Uterus (tissue), 4 donors: ENCODE measurements around the gene SLCO3A1. TPM values are rescaled to one million over a fixed set of nuclear protein-coding genes. Genes with fewer than 3 reads are reported as not detected.

Source experiments
- DNase-seq, 2 donors: peaks; one replicate each; pipeline ENCODE4 v3.0.0-alpha.2; 2019 to 2020
- H3K27ac ChIP-seq, 2 donors: fragments of 200-600 bp; sonication (generic); 1 replicate in 1 of 2; 2 replicates in 1 of 2; pipeline ENCODE4 v1.5.1; 2016 to 2018
- H3K27me3 ChIP-seq, 2 donors: fragments of 200-600 bp; sonication (generic); one replicate each; pipeline ENCODE4 v1.5.1; 2018 to 2019; ENCODE audit warnings: control low read depth in 1 of 2
- H3K36me3 ChIP-seq, 2 donors: fragments of 200-600 bp; sonication (generic); one replicate each; pipeline ENCODE4 v1.5.1; 2019; ENCODE audit warnings: control low read depth in 1 of 2
- H3K4me1 ChIP-seq, 2 donors: fragments of 200-600 bp; sonication (generic); one replicate each; pipeline ENCODE4 v1.5.1; 2018 to 2019; ENCODE audit warnings: control low read depth in 1 of 2
- H3K4me3 ChIP-seq, 2 donors: fragments of 200-600 bp; sonication (generic); 1 replicate in 1 of 2; 2 replicates in 1 of 2; pipeline ENCODE4 v1.5.1; 2018 to 2019; ENCODE audit warnings: mild to moderate bottlenecking in 1 of 2
- H3K9me3 ChIP-seq, 2 donors: fragments of 200-600 bp; sonication (generic); one replicate each; pipeline ENCODE4 v1.5.1; 2019; ENCODE audit warnings: control low read depth in 1 of 2
- POLR2A ChIP-seq, 2 donors: fragments of 450-650 bp; IDR thresholded peaks; one replicate each; pipeline ENCODE4 v1.6.1; 2016; ENCODE audit warnings: antibody characterized with exemption in 2 of 2, mild to moderate bottlenecking in 1 of 2, moderate library complexity in 1 of 2
- intact Hi-C: fragments of 100-400 bp; cut with DNase I; formaldehyde crosslinking; loops from one replicate; pipeline ENCODE4 v1.15.1; 2023; ENCODE audit warnings: low total_unique reads
- total RNA-seq, 4 donors: library from RNA; depleted of rRNA in 3 of 4; stranded (reverse); fragments of >200 nt in 3 of 4; gene quantifications; one replicate each; pipeline versions ENCODE4 v1.1.0 to v1.2.4, GENCODE V29; 2014 to 2023
- TF ChIP-seq, protein P1 (sequence below), 4 experiments: fragments of 200-600 bp in 2 of 4; fragments of 450-650 bp in 2 of 4; sonication (generic) in 2 of 4; IDR thresholded peaks; one replicate each; pipeline ENCODE4 v1.5.1; 2016 to 2019; ENCODE audit warnings: antibody characterized with exemption in 4 of 4, mild to moderate bottlenecking in 2 of 4, moderate library complexity in 1 of 4
- donor health status: DM: yes; HTN: yes; CAD: no.

Gene SLCO3A1
- total RNA-seq, 4 donors from 2014 or later = 4.4 to 26.1 (median 9.5) TPM

DNA sequence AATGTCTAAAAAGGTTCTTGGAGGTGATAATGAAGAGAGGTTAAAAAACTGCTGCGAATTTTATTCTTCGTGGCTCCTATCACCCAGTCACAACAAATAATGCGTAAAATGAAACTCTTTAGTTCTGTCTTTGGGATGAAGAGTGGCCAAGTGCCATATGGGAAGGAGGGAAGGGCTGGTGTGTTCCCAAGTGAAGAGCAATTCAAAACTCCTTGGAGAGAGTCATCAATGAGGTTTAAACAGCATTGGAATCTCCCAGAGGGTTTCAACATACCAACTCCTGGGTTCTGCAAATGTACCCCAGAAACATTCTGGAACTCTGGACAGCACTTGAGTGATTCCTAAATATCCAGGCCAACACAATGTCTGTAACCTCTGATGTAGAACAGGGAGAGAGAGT, 45.3 kb downstream of the SLCO3A1 start:
- peaks cover 4 to 10% of the 10 kb centered on the region in 2 donors for H3K9me3 ChIP-seq
- no peak overlapping the region for H3K27ac ChIP-seq
- no peak for DNase-seq
- H3K4me1 ChIP-seq = no peaks in the 10 kb centered on the region
- no peak overlapping the region for H3K4me3 ChIP-seq
- TF ChIP-seq, protein P1, sequence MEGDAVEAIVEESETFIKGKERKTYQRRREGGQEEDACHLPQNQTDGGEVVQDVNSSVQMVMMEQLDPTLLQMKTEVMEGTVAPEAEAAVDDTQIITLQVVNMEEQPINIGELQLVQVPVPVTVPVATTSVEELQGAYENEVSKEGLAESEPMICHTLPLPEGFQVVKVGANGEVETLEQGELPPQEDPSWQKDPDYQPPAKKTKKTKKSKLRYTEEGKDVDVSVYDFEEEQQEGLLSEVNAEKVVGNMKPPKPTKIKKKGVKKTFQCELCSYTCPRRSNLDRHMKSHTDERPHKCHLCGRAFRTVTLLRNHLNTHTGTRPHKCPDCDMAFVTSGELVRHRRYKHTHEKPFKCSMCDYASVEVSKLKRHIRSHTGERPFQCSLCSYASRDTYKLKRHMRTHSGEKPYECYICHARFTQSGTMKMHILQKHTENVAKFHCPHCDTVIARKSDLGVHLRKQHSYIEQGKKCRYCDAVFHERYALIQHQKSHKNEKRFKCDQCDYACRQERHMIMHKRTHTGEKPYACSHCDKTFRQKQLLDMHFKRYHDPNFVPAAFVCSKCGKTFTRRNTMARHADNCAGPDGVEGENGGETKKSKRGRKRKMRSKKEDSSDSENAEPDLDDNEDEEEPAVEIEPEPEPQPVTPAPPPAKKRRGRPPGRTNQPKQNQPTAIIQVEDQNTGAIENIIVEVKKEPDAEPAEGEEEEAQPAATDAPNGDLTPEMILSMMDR (IDR thresholded peaks at IDR 0.05) = no peak
- TF ChIP-seq POLR2A (IDR thresholded peaks at IDR 0.05) = no peak
- no peaks in the 10 kb centered on the region for H3K27me3 ChIP-seq
- intact Hi-C loops = no loop called here
- no peaks in the 10 kb centered on the region for H3K36me3 ChIP-seq

DNA sequence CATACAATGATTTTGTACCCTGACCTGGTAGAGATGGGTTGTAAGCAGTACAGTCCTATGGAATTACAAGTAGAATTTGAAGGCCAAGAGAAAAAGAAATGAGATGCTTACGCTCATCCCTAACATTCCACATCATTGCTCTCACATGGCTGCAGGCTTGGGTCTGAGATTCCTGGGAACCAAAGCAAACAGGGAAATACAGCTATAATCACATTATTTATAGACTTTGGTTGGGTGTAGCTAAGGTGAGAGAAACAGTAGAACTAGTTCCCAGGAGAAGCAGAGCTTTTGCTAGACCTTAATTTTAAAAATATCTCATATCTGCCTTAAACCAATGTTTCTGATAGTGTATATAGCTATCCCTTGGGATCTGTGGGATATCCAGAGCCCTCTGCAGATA, 51.4 kb downstream of the SLCO3A1 start:
- peaks cover 4 to 10% of the 10 kb centered on the region in 2 donors for H3K9me3 ChIP-seq
- TF ChIP-seq, protein P1 (IDR thresholded peaks at IDR 0.05) = no peak
- no peak for TF ChIP-seq POLR2A (IDR thresholded peaks at IDR 0.05)

DNA sequence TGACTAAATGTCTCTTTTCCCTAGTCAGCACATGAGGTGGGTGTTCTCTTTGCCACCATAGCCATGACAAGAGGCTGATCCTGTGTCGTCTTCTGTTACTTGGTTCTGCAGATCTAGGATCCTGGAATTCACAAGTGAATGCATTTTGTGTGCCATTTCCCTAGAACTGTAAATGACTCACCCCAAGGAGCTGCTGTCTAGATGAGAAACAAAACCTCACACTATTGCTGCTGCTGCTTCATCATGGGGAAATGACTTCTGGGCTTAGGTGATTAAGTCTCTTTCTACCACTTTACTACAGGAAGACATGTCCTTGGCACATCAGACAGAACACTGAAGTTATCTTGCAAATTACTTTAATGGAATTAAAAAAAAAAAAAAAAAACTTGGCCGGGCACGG, 54.9 kb downstream of the SLCO3A1 start:
- no peaks in the 10 kb centered on the region for H3K9me3 ChIP-seq
- intact Hi-C loops = no loop called here
- H3K27ac ChIP-seq = no peak overlapping the region
- no peaks in the 10 kb centered on the region for H3K27me3 ChIP-seq
- no peak for TF ChIP-seq POLR2A (IDR thresholded peaks at IDR 0.05)
- TF ChIP-seq, protein P1 (IDR thresholded peaks at IDR 0.05) = no peak
- H3K36me3 ChIP-seq = no peaks in the 10 kb centered on the region
- no peak for DNase-seq
- no peak overlapping the region for H3K4me3 ChIP-seq
- no peaks in the 10 kb centered on the region for H3K4me1 ChIP-seq

More for the DNA sequence above, 51.4 kb downstream of the SLCO3A1 start:
- H3K27me3 ChIP-seq = no peaks in the 10 kb centered on the region
- no peak for DNase-seq
- H3K27ac ChIP-seq = no peak overlapping the region
- intact Hi-C loops = no loop called here
- no peak overlapping the region for H3K4me3 ChIP-seq
- no peaks in the 10 kb centered on the region for H3K36me3 ChIP-seq
- H3K4me1 ChIP-seq = no peaks in the 10 kb centered on the region

DNA sequence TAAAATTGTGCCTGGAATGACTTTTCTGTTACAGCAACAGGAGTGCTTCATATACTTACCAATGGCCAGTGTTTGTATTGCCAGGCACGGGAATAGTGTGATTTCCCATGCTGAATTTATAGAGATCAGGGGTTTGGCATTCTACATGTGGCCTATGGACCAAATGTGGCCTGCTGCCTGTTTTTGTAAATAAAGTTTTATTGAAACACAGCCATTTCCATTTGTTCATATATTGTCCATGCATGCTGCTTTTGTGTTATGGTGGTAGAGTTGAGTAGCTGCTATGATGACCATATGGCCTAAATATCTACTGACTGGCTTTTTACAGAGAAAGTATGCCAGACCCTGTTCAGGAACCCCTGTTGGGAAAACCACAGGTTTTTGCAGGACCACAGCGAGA, 55.6 kb downstream of the SLCO3A1 start:
- no peaks in the 10 kb centered on the region for H3K9me3 ChIP-seq
- H3K4me3 ChIP-seq = no peak overlapping the region
- intact Hi-C loops = no loop called here
- H3K4me1 ChIP-seq = no peaks in the 10 kb centered on the region
- no peak overlapping the region for H3K27ac ChIP-seq
- TF ChIP-seq, protein P1 (IDR thresholded peaks at IDR 0.05) = no peak
- no peak for TF ChIP-seq POLR2A (IDR thresholded peaks at IDR 0.05)
- H3K36me3 ChIP-seq = no peaks in the 10 kb centered on the region
- no peak for DNase-seq
- no peaks in the 10 kb centered on the region for H3K27me3 ChIP-seq

DNA sequence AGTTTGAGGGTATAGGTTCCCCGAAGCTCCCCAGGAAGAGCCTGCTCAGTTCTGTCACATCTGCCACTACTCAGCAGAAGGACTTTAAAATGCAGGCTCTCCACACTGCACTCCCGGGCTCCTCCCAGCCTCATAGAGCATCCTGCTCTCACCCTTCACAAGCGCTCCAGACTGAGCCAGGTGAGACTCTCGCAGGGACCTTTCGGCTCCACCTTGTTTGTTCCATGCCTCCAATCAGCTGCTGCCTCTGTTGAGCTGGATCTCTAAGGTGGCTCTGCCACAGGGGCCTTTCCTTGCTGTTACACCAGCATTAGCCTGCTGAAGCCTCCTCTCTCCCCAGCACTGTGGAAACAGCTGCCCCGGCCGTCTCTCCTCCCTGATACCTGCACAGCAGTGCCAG, 56.1 kb downstream of the SLCO3A1 start:
- intact Hi-C loops = no loop called here
- no peaks in the 10 kb centered on the region for H3K4me1 ChIP-seq
- H3K4me3 ChIP-seq = no peak overlapping the region
- TF ChIP-seq, protein P1 (IDR thresholded peaks at IDR 0.05) = no peak
- no peak for TF ChIP-seq POLR2A (IDR thresholded peaks at IDR 0.05)
- no peaks in the 10 kb centered on the region for H3K27me3 ChIP-seq
- no peaks in the 10 kb centered on the region for H3K36me3 ChIP-seq
- H3K27ac ChIP-seq = no peak overlapping the region
- DNase-seq = no peak
- H3K9me3 ChIP-seq = no peaks in the 10 kb centered on the region
